Hematopoietic multipotent progenitor cell treated with erythropoietin and hydrocortisone succinate and interleukin-3 and kit ligand, for 15 days (in vitro differentiated cells): ENCODE measurements around the gene TNP1.

Source experiments
- DNase-seq: peaks from one replicate; pipeline ENCODE4 v3.0.0-alpha.2; 2015; ENCODE audit warnings: low spot score

Gene TNP1

GRCh38 chr2:216859944-216860343 lies at the start of gene TNP1:
TSS of gene TNP1 (minus strand) at chr2:216860064. CDS start at chr2:216860034, 30 bp downstream.
- no peak for DNase-seq

GRCh38 chr2:216908300-216908699 lies 48.4 kb upstream of the TNP1 start:
- DNase-seq: no peak

DNA sequence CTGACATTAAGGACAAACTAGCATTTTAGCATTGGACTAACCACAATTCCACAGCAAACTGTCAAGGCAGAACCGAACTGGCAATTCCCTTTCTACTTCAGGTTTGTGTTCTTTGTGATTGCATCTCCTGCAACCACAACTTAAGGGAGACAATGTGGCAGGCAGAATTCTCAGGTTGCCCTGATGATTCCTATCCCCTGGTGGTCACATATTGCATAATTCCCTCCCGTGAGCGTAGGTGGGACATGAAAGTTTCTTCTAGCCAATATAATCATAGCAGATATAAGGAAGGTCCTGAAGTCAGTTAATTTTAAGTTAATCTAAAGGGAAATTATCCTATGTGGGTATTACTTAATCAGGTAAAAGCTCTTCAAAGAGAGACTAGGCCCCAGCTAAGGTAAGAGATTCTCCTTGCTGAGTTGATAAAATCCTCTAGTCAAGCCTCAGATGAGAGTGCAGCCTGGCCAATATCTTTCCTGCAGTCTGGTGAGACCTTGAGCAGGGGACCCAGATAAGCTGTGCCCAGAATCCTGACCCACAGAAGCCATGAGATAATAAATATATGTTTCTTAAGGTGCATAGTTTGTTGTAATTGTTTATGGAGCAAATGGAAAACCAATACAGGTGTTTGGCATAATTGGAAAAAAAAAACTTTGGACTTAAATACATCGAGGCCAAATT lies 45.9 kb upstream of the TNP1 start:
- DNase-seq: no peak

GRCh38 chr2:216904974-216905373 lies 45.1 kb upstream of the TNP1 start:
- DNase-seq: no peak

DNA sequence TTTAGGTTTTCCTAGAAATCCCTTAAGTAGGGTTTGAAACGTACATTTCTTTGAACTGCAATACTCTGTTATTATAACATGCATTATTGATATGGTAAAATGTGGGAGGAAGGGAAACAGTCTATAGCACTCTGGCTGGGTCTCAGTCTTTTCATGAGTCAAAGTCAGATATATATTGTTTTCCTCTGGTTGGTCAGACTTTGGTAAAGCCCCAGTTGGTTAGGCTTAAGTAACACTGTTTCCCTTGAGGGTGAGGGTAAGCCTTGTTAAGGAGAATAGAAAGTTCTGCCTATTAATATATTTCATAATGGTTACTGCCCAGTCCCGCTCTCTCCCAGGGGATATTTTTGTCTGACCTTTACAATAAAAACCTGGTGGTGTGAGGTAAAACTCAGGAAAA lies 44.7 kb upstream of the TNP1 start:
- no peak for DNase-seq

- DNase-seq: no peak
Measured at GRCh38 chr2:216903470-216903869, 43.6 kb upstream of the TNP1 start.

GRCh38 chr2:216901273-216901672 lies 41.4 kb upstream of the TNP1 start:
- no peak for DNase-seq

- no peak for DNase-seq
Measured at GRCh38 chr2:216900406-216900805, 40.5 kb upstream of the TNP1 start.

DNA sequence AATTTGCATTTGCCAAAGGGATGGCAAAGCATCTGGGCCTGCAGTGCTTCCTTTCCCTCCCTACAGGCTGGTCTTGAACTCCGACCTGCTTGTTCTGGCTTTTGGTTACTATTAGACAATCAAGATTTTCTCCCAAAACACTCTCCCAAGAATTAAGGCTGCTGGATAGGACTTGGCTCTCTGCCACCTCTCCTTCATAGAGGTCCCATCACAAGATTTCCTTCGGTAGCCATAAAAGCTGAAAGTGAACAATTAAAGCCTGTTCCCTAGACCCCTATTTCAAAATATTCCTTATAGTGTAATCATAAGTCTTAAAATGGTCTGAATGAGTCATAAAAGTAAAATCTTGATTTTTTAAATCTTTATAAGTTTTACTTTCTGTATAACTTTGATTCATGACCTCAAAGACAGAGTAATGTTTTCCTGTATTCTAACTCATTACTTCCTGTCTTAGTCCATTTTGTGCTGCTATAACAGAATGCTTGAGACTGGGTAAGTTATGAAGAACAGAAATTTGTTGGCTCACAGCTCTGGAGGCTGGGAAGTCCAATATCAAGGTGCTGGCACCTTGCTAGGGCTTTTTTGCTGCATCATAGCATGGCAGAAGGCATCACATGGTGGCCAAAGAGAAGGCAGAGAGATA lies 37.8 kb upstream of the TNP1 start:
- no peak for DNase-seq

GRCh38 chr2:216890138-216890537 lies 30.3 kb upstream of the TNP1 start:
- DNase-seq: no peak

DNA sequence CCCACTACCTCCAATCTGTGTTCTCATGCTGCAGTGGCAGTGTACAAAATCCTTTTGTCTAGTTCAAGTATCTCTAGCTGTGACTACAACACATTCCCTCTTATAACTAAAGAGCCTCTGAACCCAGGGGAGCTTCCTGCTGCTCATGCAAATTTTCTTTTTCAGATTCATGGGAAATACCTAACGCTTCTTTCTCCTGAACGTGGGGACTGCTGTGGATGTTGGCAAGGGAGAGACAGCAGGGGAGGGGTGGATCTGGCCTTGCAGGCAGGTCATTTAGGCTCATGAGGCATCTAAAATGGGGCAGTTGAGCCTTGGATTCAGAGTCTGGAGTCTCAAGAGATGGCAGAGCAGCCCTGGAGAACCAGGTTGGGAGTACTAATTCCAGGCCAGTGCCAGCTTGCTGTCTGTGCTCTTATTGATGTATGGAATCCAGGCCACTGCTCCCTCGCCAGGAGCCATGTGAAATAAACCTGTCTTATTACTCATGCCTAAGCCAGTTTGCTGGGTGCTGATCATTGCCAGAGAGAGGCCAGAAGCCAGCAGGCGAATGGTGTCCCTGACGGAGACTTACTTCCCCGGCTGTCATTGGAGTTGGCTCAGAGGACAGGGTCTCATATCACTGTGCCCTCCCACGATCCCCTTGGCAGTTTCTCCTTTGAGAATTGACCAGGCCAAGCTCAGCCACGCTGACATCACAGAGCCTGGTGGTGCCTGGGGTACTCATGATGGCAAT lies 29.2 kb upstream of the TNP1 start:
- DNase-seq: no peak

GRCh38 chr2:216888081-216888480 lies 28.2 kb upstream of the TNP1 start:
- DNase-seq: no peak

DNA sequence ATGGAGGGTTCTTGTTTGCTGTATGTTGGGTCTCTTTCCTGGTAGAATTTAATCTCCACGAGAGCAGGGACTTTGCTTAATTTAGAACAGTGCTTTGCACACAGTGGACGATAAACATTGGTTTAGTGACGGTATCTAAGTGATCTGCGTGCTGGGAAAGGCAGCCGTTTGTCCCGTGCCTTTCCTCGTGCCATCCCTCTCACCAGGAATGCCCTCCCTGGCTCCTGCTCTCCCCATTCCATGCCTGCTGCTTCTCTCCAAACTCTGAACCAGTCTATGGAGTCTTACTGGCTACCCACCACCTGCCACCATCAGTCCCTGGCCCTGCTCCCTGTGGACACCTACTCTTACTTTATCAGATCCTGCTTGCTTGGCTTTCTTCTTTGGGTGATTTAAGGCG lies 27.3 kb upstream of the TNP1 start:
- DNase-seq: no peak

GRCh38 chr2:216885117-216885553 lies 25.3 kb upstream of the TNP1 start:
- no peak for DNase-seq

DNA sequence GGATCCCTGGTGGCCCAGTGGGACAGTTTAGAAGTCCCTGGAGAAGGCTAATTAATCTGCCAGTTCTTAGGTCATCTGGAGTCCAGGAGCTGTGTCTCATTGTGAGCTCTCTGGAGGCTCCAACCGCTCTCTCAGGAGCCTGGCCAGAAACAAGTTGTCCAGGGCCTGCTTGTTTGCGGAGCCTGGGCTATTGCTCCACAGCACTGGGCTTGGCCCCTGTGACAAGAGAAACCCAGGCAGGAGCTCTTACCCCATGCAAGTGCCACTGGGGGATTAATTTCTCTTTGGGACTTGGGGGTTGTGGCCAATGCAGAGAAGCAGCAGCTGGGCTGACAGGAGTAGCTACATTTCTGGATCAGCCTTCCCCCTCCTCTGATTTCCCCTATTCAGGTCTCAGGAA lies 24.5 kb upstream of the TNP1 start:
- DNase-seq: no peak

DNA sequence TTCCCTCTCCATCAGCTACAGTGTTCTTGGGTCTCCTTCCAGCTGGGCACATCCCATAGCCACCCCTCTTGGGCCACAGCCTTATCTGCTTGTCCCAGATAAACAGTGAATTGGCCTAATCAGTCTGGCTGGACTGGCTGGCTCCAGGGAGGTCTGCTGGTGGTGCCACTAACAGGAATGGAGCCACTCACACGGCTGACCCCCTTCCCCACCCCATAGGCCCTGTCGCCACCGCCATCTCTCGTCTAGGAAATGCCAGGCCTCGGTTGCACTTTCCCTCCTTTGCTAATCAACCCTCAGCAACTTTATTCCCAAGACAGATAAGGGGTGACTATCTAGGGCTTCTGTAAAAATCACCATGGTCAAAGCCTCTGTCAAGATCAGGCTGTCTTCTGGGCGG lies 23.0 kb upstream of the TNP1 start:
- peak; percentile 27 for DNase-seq

DNA sequence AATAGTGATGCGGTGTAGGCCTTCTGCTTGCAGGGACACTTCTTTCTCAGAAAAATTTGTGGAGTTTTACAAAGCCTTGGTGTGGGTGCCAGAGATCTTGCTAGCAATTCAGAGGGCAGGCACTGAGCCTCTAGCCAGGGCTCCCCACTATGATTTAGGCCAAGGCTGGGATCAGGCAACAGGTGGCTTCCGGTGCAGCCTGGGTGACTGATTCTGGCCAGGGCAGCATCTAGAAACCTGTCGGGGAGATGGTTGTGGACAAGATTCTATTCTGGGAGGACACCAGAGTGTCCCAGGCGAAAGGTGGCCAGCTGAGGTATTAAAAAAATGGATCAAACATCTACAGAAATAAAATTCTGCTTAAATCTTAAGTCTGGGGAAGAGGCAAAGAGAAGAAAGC lies 21.5 kb upstream of the TNP1 start:
- DNase-seq: no peak

- DNase-seq: peak; percentile 80
Measured at GRCh38 chr2:216880509-216881184, 20.8 kb upstream of the TNP1 start.

- DNase-seq: peak; percentile 56
Measured at GRCh38 chr2:216879727-216880508, 20.1 kb upstream of the TNP1 start.

DNA sequence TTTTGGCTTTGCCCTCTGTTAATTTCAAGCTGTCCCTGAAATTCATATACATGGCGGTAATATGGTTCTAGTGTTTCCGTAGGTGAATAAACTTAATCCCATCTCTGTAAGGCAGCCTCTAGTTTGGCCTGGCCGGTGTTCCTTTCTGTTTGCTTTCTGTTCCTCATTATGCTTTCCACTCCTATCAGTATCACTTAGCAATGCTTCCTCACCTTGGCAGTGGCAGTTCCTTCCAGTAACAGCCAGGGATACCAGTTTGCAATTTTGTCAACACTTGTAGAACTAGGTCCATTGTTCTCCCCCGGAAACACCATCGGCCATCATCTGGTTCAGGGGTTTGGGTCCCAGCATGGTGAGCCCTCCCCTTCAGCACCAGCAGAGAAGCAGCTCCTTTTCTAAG lies 18.2 kb upstream of the TNP1 start:
- no peak for DNase-seq

DNA sequence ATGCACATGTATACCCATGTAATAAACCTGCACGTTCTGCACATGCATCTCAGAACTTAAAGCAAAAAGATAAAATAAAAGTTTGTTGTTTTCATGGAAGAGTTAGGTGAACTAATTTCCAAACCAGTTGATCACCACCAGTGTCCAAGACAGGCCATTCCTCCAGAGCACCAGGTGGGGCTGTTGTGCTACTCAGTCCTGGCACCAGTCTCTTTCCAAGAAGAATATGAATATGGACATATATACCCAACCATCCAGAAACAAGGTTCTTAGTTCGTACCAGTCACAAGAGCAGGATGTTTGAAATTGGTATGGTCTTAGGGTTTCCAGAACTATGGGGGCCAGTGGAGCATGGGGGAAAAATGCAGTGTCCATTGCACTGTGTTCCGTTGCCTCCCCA lies 17.2 kb upstream of the TNP1 start:
- no peak for DNase-seq

DNA sequence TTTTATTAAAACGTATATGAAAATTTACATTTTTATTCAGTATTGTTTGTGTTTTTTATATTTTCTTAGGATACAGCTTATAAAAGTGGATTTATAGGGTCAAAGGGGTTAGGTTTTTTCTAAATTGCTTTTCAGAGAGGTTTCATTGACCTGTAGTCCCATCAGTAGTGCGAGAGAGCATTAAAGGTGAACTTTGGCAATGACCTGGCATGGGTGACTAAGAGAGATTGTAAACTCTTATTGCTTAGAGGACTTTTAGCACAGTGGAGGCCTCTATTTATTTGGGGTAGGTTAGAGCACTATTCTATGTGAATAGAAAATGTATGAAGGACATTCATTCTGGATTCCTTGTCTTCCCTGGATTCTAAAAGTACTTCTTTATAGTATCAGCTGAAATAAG lies 16.0 kb upstream of the TNP1 start:
- no peak for DNase-seq
